HG03060 (cell line): ENCODE measurements around the gene HSPA1B.
"Not testable (repeated sequence)": the region's sequence is repeated elsewhere in the genome, so short reads cannot be mapped to it uniquely, and the experiment has no call there.

Source experiments
- ATAC-seq: cut with Tn5 transposase; IDR thresholded peaks from one replicate; pipeline ENCODE4 v1.9.1; 2021; ENCODE audit warnings: low read depth, moderate number of reproducible peaks; ENCODE audit not compliant: unreplicated experiment

HSPA1B gene

GRCh38 chr6:31823592-31824196 lies 3.8 kb upstream of the HSPA1B start:
- ATAC-seq = not testable (repeated sequence)

GRCh38 chr6:31825553-31825952 lies 2.0 kb upstream of the HSPA1B start:
- no peak for ATAC-seq

- no peak for ATAC-seq
Measured at GRCh38 chr6:31826793-31827285, 699 bp upstream of the HSPA1B start.

- ATAC-seq = no peak
Measured at GRCh38 chr6:31829633-31830283, 2.2 kb downstream of the HSPA1B start.

GRCh38 chr6:31830886-31831335 lies 3.4 kb downstream of the HSPA1B start:
- ATAC-seq = no peak

- ATAC-seq = no peak
Measured at GRCh38 chr6:31831350-31832215, 4.0 kb downstream of the HSPA1B start.

- no peak for ATAC-seq
Measured at GRCh38 chr6:31834367-31835250, 7.1 kb downstream of the HSPA1B start.

- ATAC-seq = no peak
Measured at GRCh38 chr6:31836047-31836473, 8.5 kb downstream of the HSPA1B start.

DNA sequence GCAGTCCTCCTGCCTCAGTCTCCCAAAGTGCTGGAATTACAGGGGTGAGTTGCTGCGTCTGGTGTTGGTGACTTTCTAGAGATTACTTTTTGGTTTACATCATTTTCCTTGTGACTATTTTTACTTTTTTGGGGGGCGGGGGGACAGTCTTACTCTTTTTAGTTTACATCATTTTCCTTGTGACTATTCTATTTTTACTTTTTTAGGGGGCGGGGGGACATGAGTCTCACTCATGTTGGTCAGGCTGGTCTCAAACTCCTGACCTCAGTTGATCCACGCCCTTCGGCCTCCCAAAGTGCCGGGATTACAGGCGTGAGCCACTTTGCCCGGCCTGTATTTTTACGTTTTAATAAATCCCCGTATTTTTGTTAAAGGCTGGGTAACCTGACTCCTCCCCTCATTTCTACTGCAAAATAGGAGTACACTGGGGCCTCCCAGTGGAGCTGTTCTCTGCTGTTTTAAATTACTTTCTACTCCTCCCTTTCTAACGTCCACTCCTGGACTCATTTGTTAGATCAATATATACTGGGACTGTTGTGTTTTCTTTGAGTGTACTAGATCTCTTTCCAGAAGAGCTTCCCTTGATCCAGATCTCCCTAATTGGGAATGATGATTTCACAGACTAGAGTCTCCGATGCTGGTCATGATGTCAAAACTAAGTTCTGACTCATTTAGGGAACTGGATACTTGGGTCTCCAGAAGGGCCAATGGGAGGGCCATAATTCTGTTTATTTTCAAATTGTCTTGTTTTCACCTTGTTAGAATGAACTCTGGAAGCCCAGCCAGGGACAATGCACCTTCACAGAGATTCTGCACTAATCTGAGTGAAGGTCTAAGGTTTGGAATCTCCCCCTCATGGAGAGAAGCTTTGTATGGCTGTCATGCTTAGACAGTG lies 9.2 kb downstream of the HSPA1B start:
- ATAC-seq = no peak

- no peak for ATAC-seq
Measured at GRCh38 chr6:31837369-31838113, 10.0 kb downstream of the HSPA1B start.

- not testable (repeated sequence) for ATAC-seq
Measured at GRCh38 chr6:31838114-31838553, 10.6 kb downstream of the HSPA1B start.

DNA sequence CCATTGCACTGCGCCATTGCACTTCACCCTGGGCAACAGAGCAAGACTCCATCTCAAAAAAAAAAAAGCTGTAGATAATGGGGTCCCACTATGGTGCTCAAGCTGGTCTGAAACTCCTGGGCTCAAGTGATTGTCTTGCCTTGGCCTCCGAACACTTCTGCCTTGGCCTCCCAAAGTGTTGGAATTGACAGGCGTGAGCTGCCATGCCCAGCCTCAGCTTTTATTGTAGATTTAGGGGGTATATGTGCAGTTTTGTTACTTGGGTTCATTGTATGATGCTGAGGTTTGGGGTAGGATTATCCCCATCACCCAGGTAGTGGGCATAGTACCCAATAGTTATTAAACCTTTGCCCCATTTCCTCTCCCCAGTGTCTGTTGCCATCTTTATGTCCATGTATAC lies 11.4 kb downstream of the HSPA1B start:
- ATAC-seq = no peak

- not testable (repeated sequence) for ATAC-seq
Measured at GRCh38 chr6:31839779-31840126, 12.2 kb downstream of the HSPA1B start.

DNA sequence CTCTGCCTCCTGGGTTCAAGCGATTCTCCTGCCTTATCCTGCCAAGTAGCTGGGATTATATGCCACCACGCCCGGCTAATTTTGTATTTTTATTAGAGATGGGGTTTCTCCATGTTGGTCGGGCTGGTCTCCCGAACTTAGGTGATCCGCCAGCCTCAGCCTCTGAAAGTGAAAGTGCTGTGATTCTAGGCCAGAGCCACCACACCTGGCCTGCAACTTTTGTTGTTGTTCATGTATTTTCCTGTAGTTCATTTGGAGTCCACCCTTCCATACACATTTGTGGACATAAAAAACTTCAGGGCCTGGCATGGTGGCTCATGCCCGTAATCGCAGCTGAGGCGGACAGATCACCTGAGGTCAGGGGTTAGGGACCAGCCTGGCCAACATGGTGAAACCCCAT lies 14.5 kb downstream of the HSPA1B start:
- ATAC-seq = no peak

DNA sequence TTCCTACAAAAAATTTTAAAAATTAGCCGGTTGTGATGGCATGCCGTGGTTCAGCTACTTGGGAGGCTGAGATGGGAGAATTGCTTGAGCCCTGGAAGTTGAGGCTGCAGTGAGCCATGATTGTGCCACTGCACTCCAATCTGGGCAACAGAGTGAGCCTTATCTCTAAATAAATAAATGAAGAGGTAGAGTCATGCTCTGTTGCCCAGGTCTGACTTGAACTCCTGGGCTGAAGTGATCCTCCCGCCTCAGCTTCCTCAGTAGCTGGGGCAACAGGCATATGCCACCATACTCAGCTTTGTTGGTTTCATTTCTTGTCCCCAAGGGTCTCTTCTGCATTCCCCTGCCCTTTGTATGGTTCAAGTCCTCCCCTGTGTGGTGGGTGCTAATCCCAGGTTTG lies 17.0 kb downstream of the HSPA1B start:
- no peak for ATAC-seq

DNA sequence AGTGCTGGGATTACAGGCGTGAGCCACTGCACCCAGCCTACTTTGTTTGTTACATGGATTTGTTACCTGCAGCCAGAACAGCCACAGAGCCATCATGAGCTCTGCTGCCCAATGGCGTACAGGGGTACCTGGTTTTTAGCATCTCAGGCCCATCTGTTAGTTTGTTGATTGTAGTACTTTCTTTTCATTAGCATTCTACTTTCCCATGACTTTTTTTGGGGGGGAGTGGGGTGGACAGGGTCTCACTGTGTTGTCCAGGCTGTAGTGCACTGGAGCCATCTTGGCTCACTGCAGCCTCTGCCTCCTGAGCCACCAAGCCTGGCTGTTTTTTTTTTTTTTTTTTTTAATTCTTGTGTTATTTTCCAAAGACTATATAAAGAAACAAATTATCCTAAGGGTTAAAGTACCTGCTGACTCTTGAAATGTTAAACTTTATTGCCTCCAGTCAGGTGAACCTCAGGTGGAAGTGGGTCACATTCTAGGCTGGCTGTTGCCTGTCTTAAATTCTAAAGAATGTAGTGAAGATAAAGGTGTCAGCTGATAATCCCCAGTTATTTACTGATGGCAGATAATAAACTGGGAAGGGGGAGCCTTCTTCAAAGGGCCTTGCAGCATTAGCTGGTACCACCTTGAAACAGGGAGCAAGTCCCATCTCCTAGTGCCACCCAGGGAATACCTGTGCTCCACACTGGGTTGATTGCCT lies 19.9 kb downstream of the HSPA1B start:
- ATAC-seq = no peak

DNA sequence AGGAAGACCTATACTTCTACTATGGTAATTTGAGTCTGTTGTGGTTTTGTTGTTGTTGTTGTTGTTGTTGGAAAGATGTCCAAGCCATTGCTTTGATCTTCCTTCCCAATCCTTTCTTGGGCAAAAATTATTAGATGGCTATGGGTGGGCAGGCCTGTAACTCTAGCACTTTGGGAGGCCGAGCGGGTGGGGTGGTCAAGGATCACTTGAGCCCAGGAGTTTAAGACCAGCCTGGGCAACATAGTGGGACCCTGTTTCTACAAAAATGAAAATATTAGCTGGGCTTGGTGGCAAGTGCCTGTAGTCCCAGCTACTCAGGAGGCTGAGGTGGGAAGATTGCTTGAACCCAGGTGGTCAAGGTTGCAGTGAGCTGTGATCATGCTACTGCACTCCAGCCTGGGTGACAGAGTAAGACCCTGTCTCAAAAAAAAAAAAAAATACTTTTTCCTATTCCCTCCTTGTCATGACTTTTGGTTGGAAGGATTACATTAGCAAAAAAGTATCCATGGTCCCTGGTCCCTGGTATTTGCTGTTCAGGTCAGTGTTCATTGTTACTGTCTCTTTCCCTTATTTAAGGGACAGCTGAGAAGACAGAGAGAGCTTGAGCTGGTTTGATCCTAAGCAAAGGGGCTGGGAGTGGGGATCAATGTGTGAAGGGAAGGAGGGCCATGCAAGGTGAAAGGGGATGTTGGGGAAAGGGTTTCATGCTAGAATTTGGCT lies 23.4 kb downstream of the HSPA1B start:
- no peak for ATAC-seq
